DMS 273 (cell line): ENCODE results near the gene PGP.

Experiments used
- DNase-seq: peaks from one replicate; lab custom pipeline; 2025; ENCODE audit not compliant: unreplicated experiment; lab: John Stamatoyannopoulos, UW

Gene PGP

GRCh38 chr16:2167068-2167638 is 47.5 kb downstream of the PGP start:
- DNase-seq: no peak

- no peak for DNase-seq
These were observed 48.2 kb downstream of the PGP start for GRCh38 chr16:2166263-2167067.

GRCh38 chr16:2165861-2166260 is 48.8 kb downstream of the PGP start:
- DNase-seq: no peak

GRCh38 chr16:2163211-2163881 is 51.3 kb downstream of the PGP start:
- no peak for DNase-seq

GRCh38 chr16:2162676-2163118 is 51.9 kb downstream of the PGP start:
- DNase-seq: no peak

GRCh38 chr16:2161911-2162310 is 52.7 kb downstream of the PGP start:
- no peak for DNase-seq
